K562 (cell line): Measurements from ENCODE around the gene DDR1. TPM values are rescaled to one million over a fixed set of nuclear protein-coding genes. Genes with fewer than 3 reads are reported as not detected.

Experiments used
- CBFA2T2 ChIP-seq: fragments of 450-650 bp; conservative IDR thresholded peaks from 2 replicates; pipeline ENCODE4 v1.6.1; 2017; ENCODE audit warnings: mild to moderate bottlenecking
- CLOCK ChIP-seq: fragments of 250-450 bp; sonication (Bioruptor Pico); IDR thresholded peaks from 2 replicates; pipeline ENCODE4 v1.4.0; 2020; ENCODE audit warnings: mild to moderate bottlenecking, moderate library complexity, borderline replicate concordance
- EHMT2 ChIP-seq: fragments of 450-650 bp; IDR thresholded peaks from 2 replicates; pipeline ENCODE4 v1.6.1; 2018; ENCODE audit warnings: antibody characterized with exemption
- ETV6 ChIP-seq, 3 experiments: fragments of 150-350 bp in 1 of 3; sonication (generic) in 1 of 3; formaldehyde crosslinking in 1 of 3; IDR thresholded peaks; 2 replicates each; pipeline versions ENCODE4 v1.6.1 to v1.8.0; 2014 to 2022; ENCODE audit warnings: borderline replicate concordance in 2 of 3, low read depth in 2 of 3, antibody characterized with exemption in 1 of 3, low read length in 1 of 3, mild to moderate bottlenecking in 1 of 3, missing genetic modification reagents in 1 of 3
- KDM1A ChIP-seq, 2 experiments: fragments of 450-650 bp; IDR thresholded peaks; 2 replicates each; pipeline ENCODE4 v1.6.1; 2016; ENCODE audit warnings: mild to moderate bottlenecking in 2 of 2
- MAFK ChIP-seq: IDR thresholded peaks from 2 replicates; pipeline ENCODE4 v1.6.1; 2011; ENCODE audit warnings: low read length, improper control_type of control experiment
- NEUROD1 ChIP-seq: fragments of 150-350 bp; IDR thresholded peaks from 2 replicates; pipeline ENCODE4 v1.6.1; 2014; ENCODE audit warnings: borderline replicate concordance, low read length, low read depth; ENCODE audit not compliant: partially characterized antibody
- NFATC3 ChIP-seq: fragments of 450-650 bp; IDR thresholded peaks from 2 replicates; pipeline ENCODE4 v1.6.1; 2017; ENCODE audit warnings: mild to moderate bottlenecking
- NFIC ChIP-seq: fragments of 450-650 bp; IDR thresholded peaks from 2 replicates; pipeline ENCODE4 v1.6.1; 2017; ENCODE audit warnings: mild to moderate bottlenecking, inconsistent platforms
- NRF1 ChIP-seq, 2 experiments: fragments of 450-650 bp; IDR thresholded peaks in 1 of 2; conservative IDR thresholded peaks in 1 of 2; 2 replicates each; pipeline ENCODE4 v1.6.1; 2014; ENCODE audit warnings: mild to moderate bottlenecking in 2 of 2
- TAF15 ChIP-seq: fragments of 200-400 bp; formaldehyde crosslinking; IDR thresholded peaks from 2 replicates; pipeline ENCODE4 v1.6.1; 2017; ENCODE audit warnings: mild to moderate bottlenecking, low read depth, low read length, moderate library complexity
- THRA ChIP-seq: fragments of 450-650 bp; IDR thresholded peaks from 2 replicates; pipeline ENCODE4 v1.6.1; 2017; ENCODE audit warnings: mild to moderate bottlenecking, moderate library complexity
- ZBTB17 ChIP-seq: fragments of 450-650 bp; formaldehyde crosslinking; IDR thresholded peaks from 2 replicates; pipeline ENCODE4 v1.4.0; 2020; ENCODE audit warnings: mild to moderate bottlenecking
- ZFPM2 ChIP-seq: fragments of 250-450 bp; sonication (Bioruptor Pico); IDR thresholded peaks from 2 replicates; pipeline ENCODE4 v1.5.1; 2022; ENCODE audit warnings: mild to moderate bottlenecking
- ZNF121 ChIP-seq: sonication (generic); formaldehyde crosslinking; conservative IDR thresholded peaks from 2 replicates; pipeline ENCODE4 v1.8.0; 2022; ENCODE audit warnings: missing genetic modification reagents
- polyA plus RNA-seq, 8 experiments: library from polyadenylated mRNA; depleted of rRNA in 4 of 8; stranded (reverse) in 5 of 8; unstranded in 3 of 8; fragments of >200 nt; fragmentation: Nextera tagmentation in 2 of 8; fragmentation: Illumina TruSeq in 1 of 8; extraction: Ambion mirVana in 2 of 8; extraction: Trizol in 1 of 8; gene quantifications; 2 replicates each; pipeline versions ENCODE4 v1.2.1 to v1.2.3, GENCODE V29; 2011 to 2014; ENCODE audit warnings: inconsistent platforms in 1 of 8, missing spikeins in 1 of 8
- total RNA-seq, 7 experiments: library from RNA; depleted of rRNA in 6 of 7; stranded (reverse); fragments of >200 nt in 6 of 7; fragmentation: Illumina TruSeq in 2 of 7; extraction: Trizol in 2 of 7; gene quantifications; 2 replicates each; pipeline versions ENCODE4 v1.2.1 to v1.2.3, GENCODE V29; 2011 to 2021; ENCODE audit warnings: low replicate concordance in 1 of 7
- TF ChIP-seq, protein P1 (sequence below): fragments of 250-450 bp; sonication (Bioruptor Pico); IDR thresholded peaks from 2 replicates; pipeline ENCODE4 v1.9.0; 2021; ENCODE audit warnings: mild to moderate bottlenecking, inconsistent platforms
- TF ChIP-seq, protein P2 (sequence below): fragments of 250-450 bp; sonication (Bioruptor Pico); IDR thresholded peaks from 2 replicates; pipeline ENCODE4 v1.8.0; 2021; ENCODE audit warnings: borderline replicate concordance, mild to moderate bottlenecking, moderate library complexity; ENCODE audit not compliant: poor library complexity, severe bottlenecking

The DDR1 gene
- total and polyA plus RNA-seq, 9 of the 15 experiments (the other 6 are each of a cell fraction or from before 2014, with no cell fraction given): 1.4 to 44.6 (median 12.2) TPM

DNA sequence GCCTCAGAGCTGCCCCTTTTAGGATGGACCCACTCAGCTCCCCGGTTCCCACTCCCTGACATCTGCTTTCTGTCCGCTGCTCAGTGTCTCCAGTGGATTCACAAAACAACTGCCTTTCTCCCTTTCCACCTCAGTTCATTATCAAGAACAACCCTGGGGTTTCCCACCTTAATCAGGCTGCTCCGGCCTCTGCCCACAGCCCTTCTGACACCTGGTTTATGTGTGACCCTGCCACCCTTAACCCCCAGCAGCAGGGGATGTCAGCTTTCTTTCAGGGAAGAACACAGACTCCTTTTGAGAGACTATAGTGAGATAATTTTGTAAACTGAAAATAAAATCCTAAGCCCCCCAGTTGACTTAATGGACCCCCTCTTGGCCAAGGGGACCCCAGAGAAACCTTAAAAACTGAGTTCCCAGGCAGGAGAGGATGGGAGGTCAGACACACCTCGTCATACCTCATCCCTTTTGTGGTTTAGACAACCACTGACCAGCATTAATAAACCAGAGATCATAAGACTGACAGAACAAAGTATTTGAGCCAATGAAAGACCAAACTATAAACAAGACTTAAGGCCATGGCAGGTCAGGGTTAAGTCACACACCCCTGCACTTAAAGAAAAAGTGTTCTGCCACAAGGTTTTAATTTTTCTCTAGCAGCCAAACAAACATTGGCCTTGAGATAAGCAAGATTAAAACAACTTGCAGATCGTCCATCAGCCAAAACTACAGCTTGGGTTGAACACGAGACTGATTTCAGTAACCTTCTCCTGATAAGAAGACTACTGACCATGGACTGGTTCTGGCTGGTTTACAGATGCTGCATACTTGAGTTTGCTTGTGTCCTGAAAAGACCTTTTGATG is 42.4 kb upstream of the DDR1 start (continued):
- TF ChIP-seq, protein P1, sequence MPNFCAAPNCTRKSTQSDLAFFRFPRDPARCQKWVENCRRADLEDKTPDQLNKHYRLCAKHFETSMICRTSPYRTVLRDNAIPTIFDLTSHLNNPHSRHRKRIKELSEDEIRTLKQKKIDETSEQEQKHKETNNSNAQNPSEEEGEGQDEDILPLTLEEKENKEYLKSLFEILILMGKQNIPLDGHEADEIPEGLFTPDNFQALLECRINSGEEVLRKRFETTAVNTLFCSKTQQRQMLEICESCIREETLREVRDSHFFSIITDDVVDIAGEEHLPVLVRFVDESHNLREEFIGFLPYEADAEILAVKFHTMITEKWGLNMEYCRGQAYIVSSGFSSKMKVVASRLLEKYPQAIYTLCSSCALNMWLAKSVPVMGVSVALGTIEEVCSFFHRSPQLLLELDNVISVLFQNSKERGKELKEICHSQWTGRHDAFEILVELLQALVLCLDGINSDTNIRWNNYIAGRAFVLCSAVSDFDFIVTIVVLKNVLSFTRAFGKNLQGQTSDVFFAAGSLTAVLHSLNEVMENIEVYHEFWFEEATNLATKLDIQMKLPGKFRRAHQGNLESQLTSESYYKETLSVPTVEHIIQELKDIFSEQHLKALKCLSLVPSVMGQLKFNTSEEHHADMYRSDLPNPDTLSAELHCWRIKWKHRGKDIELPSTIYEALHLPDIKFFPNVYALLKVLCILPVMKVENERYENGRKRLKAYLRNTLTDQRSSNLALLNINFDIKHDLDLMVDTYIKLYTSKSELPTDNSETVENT (CRISPR knock-in tag): no peak
- no peak for TF ChIP-seq NEUROD1
- TF ChIP-seq CBFA2T2: no peak
- peak; percentile 66; the same call in 1 of the 2 replicates for TF ChIP-seq THRA
- TF ChIP-seq KDM1A (IDR thresholded peaks at IDR 0.05): peak; percentile 9 to 35; a peak in 1 of 4 replicates
- TF ChIP-seq NFATC3: no peak
- no peak for TF ChIP-seq ZBTB17 (CRISPR knock-in tag)
- no peak for TF ChIP-seq ZFPM2
- TF ChIP-seq NRF1 (conservative IDR thresholded peaks at IDR 0.05 in 1 of 2, IDR thresholded peaks at IDR 0.05 in 1 of 2): no peak
- no peak for TF ChIP-seq ETV6 (IDR thresholded peaks at IDR 0.05; ENCODE audit: borderline replicate concordance in 1 of 2, low read depth in 2 of 2, low read length in 1 of 2)
- TF ChIP-seq ETV6 (CRISPR knock-in tag; IDR thresholded peaks at IDR 0.05; ENCODE audit: borderline replicate concordance): no peak
- TF ChIP-seq TAF15: no peak
- no peak for TF ChIP-seq CLOCK
- TF ChIP-seq ZNF121 (CRISPR knock-in tag): no peak
- TF ChIP-seq, protein P2, sequence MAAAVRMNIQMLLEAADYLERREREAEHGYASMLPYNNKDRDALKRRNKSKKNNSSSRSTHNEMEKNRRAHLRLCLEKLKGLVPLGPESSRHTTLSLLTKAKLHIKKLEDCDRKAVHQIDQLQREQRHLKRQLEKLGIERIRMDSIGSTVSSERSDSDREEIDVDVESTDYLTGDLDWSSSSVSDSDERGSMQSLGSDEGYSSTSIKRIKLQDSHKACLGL: no peak
- no peak; the same call in 1 of the 2 replicates for TF ChIP-seq EHMT2
- TF ChIP-seq MAFK: no peak
- TF ChIP-seq NFIC: no peak
